ENCODE results near the gene CHN1.
A peak's percentile ranks its signal among the peaks of the same experiment; 100 is the strongest.

Gene CHN1

DNA sequence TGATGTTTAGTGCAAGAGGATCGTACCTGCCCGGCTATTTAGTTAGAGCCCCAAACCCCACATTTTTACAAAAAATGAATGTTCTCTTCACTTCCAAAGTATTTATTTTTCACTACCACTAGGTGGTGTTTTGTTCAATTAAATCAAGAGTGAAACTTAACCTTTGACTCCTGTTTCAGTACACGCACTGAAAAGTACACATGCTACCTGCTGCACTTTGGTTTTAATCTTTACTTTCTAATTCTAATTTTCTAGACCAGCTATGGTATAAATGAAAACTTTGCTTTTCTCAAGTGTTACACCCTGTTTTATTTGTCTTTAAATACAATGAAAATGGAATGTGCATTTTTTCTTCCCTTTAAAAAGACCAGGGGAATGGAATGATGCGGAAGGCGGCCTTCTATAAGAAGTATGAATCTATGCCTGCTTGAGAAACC lies 31.4 kb upstream of the CHN1 start:
- no peaks in the 10 kb centered on the region for H3F3A ChIP-seq (ENCODE audit: control insufficient read depth, insufficient read depth)
- no peak overlapping the region for H3K27ac ChIP-seq (ENCODE audit: low read depth, low read length)
- TF ChIP-seq, protein P1, sequence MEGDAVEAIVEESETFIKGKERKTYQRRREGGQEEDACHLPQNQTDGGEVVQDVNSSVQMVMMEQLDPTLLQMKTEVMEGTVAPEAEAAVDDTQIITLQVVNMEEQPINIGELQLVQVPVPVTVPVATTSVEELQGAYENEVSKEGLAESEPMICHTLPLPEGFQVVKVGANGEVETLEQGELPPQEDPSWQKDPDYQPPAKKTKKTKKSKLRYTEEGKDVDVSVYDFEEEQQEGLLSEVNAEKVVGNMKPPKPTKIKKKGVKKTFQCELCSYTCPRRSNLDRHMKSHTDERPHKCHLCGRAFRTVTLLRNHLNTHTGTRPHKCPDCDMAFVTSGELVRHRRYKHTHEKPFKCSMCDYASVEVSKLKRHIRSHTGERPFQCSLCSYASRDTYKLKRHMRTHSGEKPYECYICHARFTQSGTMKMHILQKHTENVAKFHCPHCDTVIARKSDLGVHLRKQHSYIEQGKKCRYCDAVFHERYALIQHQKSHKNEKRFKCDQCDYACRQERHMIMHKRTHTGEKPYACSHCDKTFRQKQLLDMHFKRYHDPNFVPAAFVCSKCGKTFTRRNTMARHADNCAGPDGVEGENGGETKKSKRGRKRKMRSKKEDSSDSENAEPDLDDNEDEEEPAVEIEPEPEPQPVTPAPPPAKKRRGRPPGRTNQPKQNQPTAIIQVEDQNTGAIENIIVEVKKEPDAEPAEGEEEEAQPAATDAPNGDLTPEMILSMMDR (IDR thresholded peaks at IDR 0.05; ENCODE audit: low read depth, low read length, poor library complexity, severe bottlenecking) = peak; percentile 53
- TF ChIP-seq EZH2phosphoT487 (IDR thresholded peaks at IDR 0.05; ENCODE audit: borderline replicate concordance, low read length) = no peak
- no peak overlapping the region for H3K4me3 ChIP-seq (ENCODE audit: low read length)
- no peaks in the 10 kb centered on the region for H3K9me3 ChIP-seq (ENCODE audit: control insufficient read depth, insufficient read depth, low read length)
- no peak overlapping the region for H3K4me2 ChIP-seq (ENCODE audit: low read length)
- H3K79me2 ChIP-seq (ENCODE audit: control insufficient read depth, low read length) = no peaks in the 10 kb centered on the region
- H3K36me3 ChIP-seq (ENCODE audit: control insufficient read depth, low read length) = no peaks in the 10 kb centered on the region
- H3K27me3 ChIP-seq (ENCODE audit: control insufficient read depth, low read length) = no peaks in the 10 kb centered on the region
- no peaks in the 10 kb centered on the region for H3K4me1 ChIP-seq (ENCODE audit: control insufficient read depth, low read length)
- no peaks in the 10 kb centered on the region for H3K9me2 ChIP-seq (replicated peaks; ENCODE audit: control insufficient read depth, low read length)
- H4K20me1 ChIP-seq (ENCODE audit: control insufficient read depth, insufficient read depth, low read depth, low read length) = no peaks in the 10 kb centered on the region

DNA sequence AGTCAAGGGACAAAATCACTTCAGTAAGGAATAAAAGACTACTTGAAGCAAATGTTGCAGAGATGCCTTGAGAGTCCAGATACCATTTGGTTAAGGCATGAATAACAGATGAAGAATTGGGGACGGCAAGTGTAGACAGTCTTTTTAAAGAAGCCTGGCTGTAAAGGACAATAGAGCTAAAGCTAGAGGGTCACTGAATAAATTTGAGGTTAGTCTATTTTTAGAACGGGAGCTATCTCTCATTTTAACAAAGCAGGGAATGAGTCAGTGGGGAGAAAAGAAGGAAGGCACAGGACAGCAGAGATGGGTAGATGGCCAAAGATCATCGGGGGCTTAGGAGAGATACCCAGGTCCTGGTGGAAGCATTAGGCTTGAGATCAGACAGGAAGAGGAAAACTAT lies 30.6 kb upstream of the CHN1 start:
- Histone ChIP-seq H3K4me3 (ENCODE audit: low read length) (no peak overlapping the region), H4K20me1 (ENCODE audit: control insufficient read depth, insufficient read depth, low read depth, low read length) (no peaks in the 10 kb centered on the region), H3K4me1 (ENCODE audit: control insufficient read depth, low read length) (no peaks in the 10 kb centered on the region), H3K9me2 (replicated peaks; ENCODE audit: control insufficient read depth, low read length) (no peaks in the 10 kb centered on the region), H3K36me3 (ENCODE audit: control insufficient read depth, low read length) (no peaks in the 10 kb centered on the region), H3K79me2 (ENCODE audit: control insufficient read depth, low read length) (no peaks in the 10 kb centered on the region), H3F3A (ENCODE audit: control insufficient read depth, insufficient read depth) (no peaks in the 10 kb centered on the region), H3K4me2 (ENCODE audit: low read length) (no peak overlapping the region), H3K27ac (ENCODE audit: low read depth, low read length) (no peak overlapping the region), H3K9me3 (ENCODE audit: control insufficient read depth, insufficient read depth, low read length) (no peaks in the 10 kb centered on the region), H3K27me3 (ENCODE audit: control insufficient read depth, low read length) (no peaks in the 10 kb centered on the region)
- TF ChIP-seq, protein P1 (IDR thresholded peaks at IDR 0.05; ENCODE audit: low read depth, low read length, poor library complexity, severe bottlenecking) = no peak
- no peak for TF ChIP-seq EZH2phosphoT487 (IDR thresholded peaks at IDR 0.05; ENCODE audit: borderline replicate concordance, low read length)

DNA sequence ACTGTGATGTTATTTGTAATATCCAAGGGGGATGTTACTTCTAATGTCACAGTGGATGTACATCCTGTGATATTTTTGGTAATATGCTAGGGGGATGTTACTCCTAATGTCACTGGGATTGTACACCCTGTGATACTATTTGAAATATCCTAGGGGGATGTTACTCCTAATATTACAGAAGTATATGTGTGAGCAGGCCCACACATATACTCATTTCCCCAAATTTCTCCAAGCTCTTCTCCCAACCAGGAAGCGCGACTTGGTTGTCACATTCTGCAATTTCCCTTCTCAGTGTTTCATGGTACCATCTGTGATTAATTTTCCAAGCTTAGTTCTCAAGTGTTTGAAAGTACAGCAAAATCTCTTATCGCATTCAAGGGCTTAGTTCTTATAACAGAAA lies 29.5 kb upstream of the CHN1 start:
- no peaks in the 10 kb centered on the region for H3F3A ChIP-seq (ENCODE audit: control insufficient read depth, insufficient read depth)
- no peak overlapping the region for H3K4me3 ChIP-seq (ENCODE audit: low read length)
- no peaks in the 10 kb centered on the region for H3K27me3 ChIP-seq (ENCODE audit: control insufficient read depth, low read length)
- no peak for TF ChIP-seq EZH2phosphoT487 (IDR thresholded peaks at IDR 0.05; ENCODE audit: borderline replicate concordance, low read length)
- TF ChIP-seq, protein P1 (IDR thresholded peaks at IDR 0.05; ENCODE audit: low read depth, low read length, poor library complexity, severe bottlenecking) = no peak
- no peaks in the 10 kb centered on the region for H3K79me2 ChIP-seq (ENCODE audit: control insufficient read depth, low read length)
- no peaks in the 10 kb centered on the region for H3K4me1 ChIP-seq (ENCODE audit: control insufficient read depth, low read length)
- H3K27ac ChIP-seq (ENCODE audit: low read depth, low read length) = no peak overlapping the region
- H3K9me2 ChIP-seq (replicated peaks; ENCODE audit: control insufficient read depth, low read length) = no peaks in the 10 kb centered on the region
- no peak overlapping the region for H3K4me2 ChIP-seq (ENCODE audit: low read length)
- H3K36me3 ChIP-seq (ENCODE audit: control insufficient read depth, low read length) = no peaks in the 10 kb centered on the region
- H3K9me3 ChIP-seq (ENCODE audit: control insufficient read depth, insufficient read depth, low read length) = no peaks in the 10 kb centered on the region
- H4K20me1 ChIP-seq (ENCODE audit: control insufficient read depth, insufficient read depth, low read depth, low read length) = no peaks in the 10 kb centered on the region
